KBM-7 (cell line): ENCODE data around the gene PDZD2.
"Not testable (repeated sequence)": the region's sequence is repeated elsewhere in the genome, so short reads cannot be mapped to it uniquely, and the experiment has no call there.

Experiments
- DNase-seq: peaks from one replicate; pipeline ENCODE4 v3.0.0-alpha.2; 2015
- in situ Hi-C: fragments of 300-500 bp; cut with MboI; formaldehyde crosslinking; loops from 2 replicates; pipeline ENCODE4 v1.14.3; 2020; ENCODE audit warnings: low sequenced_read_pairs, low pct_unique_long_range_greater_than_20kb, mixed read lengths

PDZD2 gene

GRCh38 chr5:31755676-31756230 lies 116.8 kb downstream of the PDZD2 start:
- no peak for DNase-seq
- in situ Hi-C loops: no loop called here

GRCh38 chr5:31757806-31758205 lies 118.9 kb downstream of the PDZD2 start:
- no peak for DNase-seq
- in situ Hi-C loops: no loop called here

GRCh38 chr5:31758803-31759425 lies 120.0 kb downstream of the PDZD2 start:
- in situ Hi-C loops: no loop called here

GRCh38 chr5:31759925-31760324 lies 121.0 kb downstream of the PDZD2 start:
- no peak for DNase-seq
- in situ Hi-C loops: no loop called here

More at GRCh38 chr5:31758803-31759425, 120.0 kb downstream of the PDZD2 start:
- no peak for DNase-seq

GRCh38 chr5:31761877-31762276 lies 122.9 kb downstream of the PDZD2 start:
- in situ Hi-C loops: no loop called here
- no peak for DNase-seq

GRCh38 chr5:31763424-31763823 lies 124.5 kb downstream of the PDZD2 start:
- in situ Hi-C loops: no loop called here
- DNase-seq: no peak

- in situ Hi-C loops, DNase-seq: not testable (repeated sequence)
Observed at GRCh38 chr5:31764687-31765086, 125.8 kb downstream of the PDZD2 start.

- in situ Hi-C loops: no loop called here
- DNase-seq: no peak
Observed at GRCh38 chr5:31767335-31768031, 128.6 kb downstream of the PDZD2 start.

- in situ Hi-C loops: no loop called here
- no peak for DNase-seq
Observed at GRCh38 chr5:31768046-31768445, 129.1 kb downstream of the PDZD2 start.

- no peak for DNase-seq
- in situ Hi-C loops: no loop called here
Observed at GRCh38 chr5:31768784-31769183, 129.9 kb downstream of the PDZD2 start.

- in situ Hi-C loops: no loop called here
- no peak for DNase-seq
Observed at GRCh38 chr5:31769530-31769929, 130.6 kb downstream of the PDZD2 start.

GRCh38 chr5:31770132-31770720 lies 131.3 kb downstream of the PDZD2 start:
- in situ Hi-C loops: no loop called here
- no peak for DNase-seq

- no peak for DNase-seq
- in situ Hi-C loops: no loop called here
Observed at GRCh38 chr5:31770998-31771397, 132.1 kb downstream of the PDZD2 start.

GRCh38 chr5:31771500-31771899 lies 132.6 kb downstream of the PDZD2 start:
- in situ Hi-C loops: no loop called here
- DNase-seq: no peak

- DNase-seq, in situ Hi-C loops: not testable (repeated sequence)
Observed at GRCh38 chr5:31776294-31776693, 137.4 kb downstream of the PDZD2 start.

- in situ Hi-C loops: no loop called here
- no peak for DNase-seq
Observed at GRCh38 chr5:31776976-31777651, 138.2 kb downstream of the PDZD2 start.

GRCh38 chr5:31781772-31782171 lies 142.8 kb downstream of the PDZD2 start:
- in situ Hi-C loops: no loop called here
- no peak for DNase-seq

- in situ Hi-C loops: no loop called here
- no peak for DNase-seq
Observed at GRCh38 chr5:31783086-31783645, 144.2 kb downstream of the PDZD2 start.

- DNase-seq: no peak
- in situ Hi-C loops: no loop called here
Observed at GRCh38 chr5:31783731-31784130, 144.8 kb downstream of the PDZD2 start.
